Chondrocyte (in vitro differentiated cells): Measurements from ENCODE around the gene SIDT2. TPM values are rescaled to one million over a fixed set of nuclear protein-coding genes. Genes with fewer than 3 reads are reported as not detected.

Experiments used
- DNase-seq: peaks from one replicate; pipeline ENCODE4 v3.0.0; 2021; ENCODE audit warnings: mixed read lengths, low spot score
- H3K27ac Mint-ChIP-seq: one replicate; pipeline ENCODE4 v1.8.0; 2021; ENCODE audit warnings: mild to moderate bottlenecking, moderate library complexity, mixed read lengths; ENCODE audit not compliant: unreplicated experiment
- H3K27me3 Mint-ChIP-seq: 2 replicates; pipeline ENCODE4 v1.8.0; 2021; ENCODE audit warnings: low read depth, mixed read lengths
- H3K36me3 Mint-ChIP-seq: 2 replicates; pipeline ENCODE4 v1.8.0; 2021; ENCODE audit warnings: low read depth, mixed read lengths
- H3K4me1 Mint-ChIP-seq: 2 replicates; pipeline ENCODE4 v1.8.0; 2021; ENCODE audit warnings: low read depth, mild to moderate bottlenecking, mixed read lengths
- H3K4me3 Mint-ChIP-seq: one replicate; pipeline ENCODE4 v1.8.0; 2021; ENCODE audit warnings: mild to moderate bottlenecking, moderate library complexity, mixed read lengths; ENCODE audit not compliant: unreplicated experiment
- H3K9me3 Mint-ChIP-seq: 2 replicates; pipeline ENCODE4 v1.8.0; 2021; ENCODE audit warnings: low read depth, mixed read lengths
- total RNA-seq: library from RNA; stranded (reverse); gene quantifications from 3 replicates; pipeline ENCODE4 v1.2.1, GENCODE V29; 2021
- TF ChIP-seq, protein P1 (sequence below): fragments of 200-600 bp; sonication (generic); IDR thresholded peaks from 2 replicates; pipeline ENCODE4 v1.5.0; 2021; ENCODE audit warnings: antibody characterized with exemption, mild to moderate bottlenecking, moderate library complexity

SIDT2 gene
- total RNA-seq, 1 donor from 2014 or later, result 38.8 TPM

DNA sequence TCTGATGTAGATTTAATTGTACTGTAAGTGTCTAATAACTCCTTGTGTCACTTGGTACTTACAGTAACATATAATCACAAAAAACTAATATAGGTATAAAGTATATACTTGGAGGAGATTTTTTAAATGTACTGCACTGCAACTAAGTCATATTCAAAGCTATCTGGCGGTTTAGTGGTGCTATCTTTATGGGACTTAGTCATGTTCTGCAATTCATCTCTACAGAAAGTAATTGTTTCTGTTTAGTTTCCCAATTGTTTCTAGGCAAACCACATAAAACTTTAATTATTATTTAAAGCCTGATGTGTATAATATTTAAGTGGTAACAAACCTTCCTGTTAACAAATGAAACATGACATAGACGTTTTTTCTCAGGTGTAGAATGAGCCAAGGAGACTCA, 26.5 kb upstream of the SIDT2 start:
- Mint-ChIP-seq H3K36me3 (peaks cover 5% of the 10 kb centered on the region), H3K4me3 (no peak overlapping the region), H3K9me3 (no peaks in the 10 kb centered on the region), H3K4me1 (peaks cover 24% of the 10 kb centered on the region), H3K27ac (no peak overlapping the region), H3K27me3 (no peaks in the 10 kb centered on the region)
- DNase-seq, result no peak
- TF ChIP-seq, protein P1, sequence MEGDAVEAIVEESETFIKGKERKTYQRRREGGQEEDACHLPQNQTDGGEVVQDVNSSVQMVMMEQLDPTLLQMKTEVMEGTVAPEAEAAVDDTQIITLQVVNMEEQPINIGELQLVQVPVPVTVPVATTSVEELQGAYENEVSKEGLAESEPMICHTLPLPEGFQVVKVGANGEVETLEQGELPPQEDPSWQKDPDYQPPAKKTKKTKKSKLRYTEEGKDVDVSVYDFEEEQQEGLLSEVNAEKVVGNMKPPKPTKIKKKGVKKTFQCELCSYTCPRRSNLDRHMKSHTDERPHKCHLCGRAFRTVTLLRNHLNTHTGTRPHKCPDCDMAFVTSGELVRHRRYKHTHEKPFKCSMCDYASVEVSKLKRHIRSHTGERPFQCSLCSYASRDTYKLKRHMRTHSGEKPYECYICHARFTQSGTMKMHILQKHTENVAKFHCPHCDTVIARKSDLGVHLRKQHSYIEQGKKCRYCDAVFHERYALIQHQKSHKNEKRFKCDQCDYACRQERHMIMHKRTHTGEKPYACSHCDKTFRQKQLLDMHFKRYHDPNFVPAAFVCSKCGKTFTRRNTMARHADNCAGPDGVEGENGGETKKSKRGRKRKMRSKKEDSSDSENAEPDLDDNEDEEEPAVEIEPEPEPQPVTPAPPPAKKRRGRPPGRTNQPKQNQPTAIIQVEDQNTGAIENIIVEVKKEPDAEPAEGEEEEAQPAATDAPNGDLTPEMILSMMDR, result no peak

DNA sequence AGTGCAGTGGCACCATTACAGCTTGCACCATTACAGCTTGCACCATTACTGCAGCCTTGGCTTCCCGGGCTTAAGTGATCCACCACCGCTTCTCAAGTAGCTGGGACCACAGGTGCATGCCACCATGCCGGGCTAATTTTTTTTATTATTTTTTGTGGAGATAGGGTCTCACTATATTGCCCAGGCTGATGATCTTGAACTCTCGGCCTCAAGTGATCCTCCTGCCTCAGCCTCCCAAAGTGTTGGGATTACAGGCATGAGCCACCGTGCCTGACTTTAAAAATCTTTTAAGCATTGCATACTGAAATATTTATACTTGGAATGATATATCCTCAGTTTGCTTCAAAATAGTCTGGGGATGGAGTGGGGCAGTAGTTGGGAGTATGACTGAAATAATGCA, 24.1 kb upstream of the SIDT2 start:
- no peak for DNase-seq
- H3K27ac Mint-ChIP-seq, result no peak overlapping the region
- H3K4me3 Mint-ChIP-seq, result no peak overlapping the region
- no peaks in the 10 kb centered on the region for H3K9me3 Mint-ChIP-seq
- peaks cover 4% of the 10 kb centered on the region for H3K36me3 Mint-ChIP-seq
- TF ChIP-seq, protein P1, result no peak
- H3K4me1 Mint-ChIP-seq, result peaks cover 17% of the 10 kb centered on the region
- no peaks in the 10 kb centered on the region for H3K27me3 Mint-ChIP-seq

DNA sequence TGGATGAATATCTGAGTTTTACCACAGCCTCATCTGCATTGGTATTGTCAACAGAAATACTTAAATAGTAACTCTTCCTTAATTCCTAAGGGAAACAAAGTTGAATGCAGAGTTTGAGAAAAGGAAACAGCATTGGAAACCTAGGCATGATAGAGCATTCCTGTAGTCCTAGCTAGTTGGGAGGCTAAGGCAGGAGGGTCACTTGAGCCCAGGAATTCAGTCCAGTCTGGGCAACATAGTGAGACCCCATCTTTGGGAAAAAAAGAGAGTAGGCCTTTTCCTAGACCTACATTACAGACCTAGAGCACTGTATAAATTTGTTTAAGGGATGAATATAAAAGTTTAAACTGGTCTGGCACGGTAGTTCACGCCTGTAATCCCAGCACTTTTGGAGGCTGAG, 21.0 kb upstream of the SIDT2 start:
- Mint-ChIP-seq H3K9me3 (no peaks in the 10 kb centered on the region), H3K36me3 (peaks cover 9% of the 10 kb centered on the region), H3K4me1 (peaks cover 6% of the 10 kb centered on the region), H3K4me3 (no peak overlapping the region), H3K27ac (peak overlapping the region; percentile 75), H3K27me3 (no peaks in the 10 kb centered on the region)
- no peak for DNase-seq
- TF ChIP-seq, protein P1, result no peak

DNA sequence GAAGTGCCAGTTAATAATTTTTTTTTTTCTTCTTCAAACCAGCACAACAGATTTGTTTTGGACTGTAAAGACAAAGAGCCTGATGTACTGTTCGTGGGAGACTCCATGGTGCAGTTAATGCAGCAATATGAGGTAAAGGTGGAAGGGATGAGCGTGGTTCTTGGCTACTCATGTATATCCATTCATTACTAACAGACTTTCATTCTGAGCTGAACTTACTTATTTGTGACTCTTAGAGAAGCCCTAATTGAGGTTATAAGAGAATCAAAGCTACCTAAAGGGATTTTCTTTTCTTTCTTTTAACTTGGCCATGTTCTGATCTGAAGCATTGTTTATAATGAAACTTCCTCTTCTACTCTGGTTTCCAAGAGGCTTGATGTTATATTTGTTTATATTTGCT, 18.7 kb upstream of the SIDT2 start:
- H3K9me3 Mint-ChIP-seq, result no peaks in the 10 kb centered on the region
- DNase-seq, result no peak
- no peaks in the 10 kb centered on the region for H3K27me3 Mint-ChIP-seq
- no peak overlapping the region for H3K27ac Mint-ChIP-seq
- H3K36me3 Mint-ChIP-seq, result peaks cover 12% of the 10 kb centered on the region
- TF ChIP-seq, protein P1, result no peak
- peaks cover 6% of the 10 kb centered on the region for H3K4me1 Mint-ChIP-seq
- H3K4me3 Mint-ChIP-seq, result no peak overlapping the region

DNA sequence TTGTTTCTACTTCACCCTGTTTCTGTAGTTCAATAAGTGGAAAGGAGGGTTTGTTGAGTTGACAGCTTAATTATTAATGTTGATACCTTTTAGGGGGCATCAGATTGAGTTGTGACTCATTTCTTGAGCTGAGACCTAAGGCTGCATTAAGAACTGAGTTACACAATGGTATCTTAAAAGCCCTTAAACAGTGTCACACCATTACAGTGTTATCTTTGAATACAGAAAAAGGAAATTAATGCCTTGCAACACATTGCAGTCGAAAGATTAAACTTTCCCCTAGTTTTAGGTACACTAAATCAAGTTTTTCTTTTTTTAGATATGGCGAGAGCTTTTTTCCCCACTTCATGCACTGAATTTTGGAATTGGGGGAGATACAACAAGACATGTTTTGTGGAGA, 17.7 kb upstream of the SIDT2 start:
- no peak overlapping the region for H3K27ac Mint-ChIP-seq
- no peaks in the 10 kb centered on the region for H3K27me3 Mint-ChIP-seq
- DNase-seq, result no peak
- H3K4me3 Mint-ChIP-seq, result no peak overlapping the region
- H3K9me3 Mint-ChIP-seq, result no peaks in the 10 kb centered on the region
- H3K36me3 Mint-ChIP-seq, result peaks cover 17% of the 10 kb centered on the region
- peaks cover 6% of the 10 kb centered on the region for H3K4me1 Mint-ChIP-seq
- TF ChIP-seq, protein P1, result no peak
